CD4-positive, alpha-beta T cell treated with Interferon alpha-2 for 1 hour (primary cell): ENCODE data around the gene RABGAP1L.
"Not testable (repeated sequence)": the region's sequence is repeated elsewhere in the genome, so short reads cannot be mapped to it uniquely, and the experiment has no call there.

Experiments
- DNase-seq, 2 donors: peaks; one replicate each; pipeline ENCODE4 v3.0.0-alpha.2; 2020 to 2022

The RABGAP1L gene

GRCh38 chr1:174606471-174606870 lies 447.2 kb downstream of the RABGAP1L start:
- no peak for DNase-seq

GRCh38 chr1:174617905-174618304 lies 458.6 kb downstream of the RABGAP1L start:
- DNase-seq = not testable (repeated sequence)

- no peak for DNase-seq
Measured at GRCh38 chr1:174623324-174624035, 464.2 kb downstream of the RABGAP1L start.

- DNase-seq = no peak
Measured at GRCh38 chr1:174626031-174627025, 467.0 kb downstream of the RABGAP1L start.

- no peak for DNase-seq
Measured at GRCh38 chr1:174637487-174637886, 478.2 kb downstream of the RABGAP1L start.

- DNase-seq = no peak
Measured at GRCh38 chr1:174639461-174639860, 480.1 kb downstream of the RABGAP1L start.

GRCh38 chr1:174640783-174641182 lies 481.5 kb downstream of the RABGAP1L start:
- DNase-seq = no peak

GRCh38 chr1:174642393-174642792 lies 483.1 kb downstream of the RABGAP1L start:
- DNase-seq = no peak

GRCh38 chr1:174643206-174643605 lies 483.9 kb downstream of the RABGAP1L start:
- no peak for DNase-seq

GRCh38 chr1:174649572-174649971 lies 490.3 kb downstream of the RABGAP1L start:
- not testable (repeated sequence) for DNase-seq

- no peak for DNase-seq
Measured at GRCh38 chr1:174652569-174653280, 493.4 kb downstream of the RABGAP1L start.

- DNase-seq = no peak
Measured at GRCh38 chr1:174654560-174654959, 495.2 kb downstream of the RABGAP1L start.

GRCh38 chr1:174656409-174657059 lies 497.2 kb downstream of the RABGAP1L start:
- no peak for DNase-seq

GRCh38 chr1:174657411-174657810 lies 498.1 kb downstream of the RABGAP1L start:
- no peak for DNase-seq

GRCh38 chr1:174657893-174658292 lies 498.6 kb downstream of the RABGAP1L start:
- no peak for DNase-seq

GRCh38 chr1:174659823-174660222 lies 500.5 kb downstream of the RABGAP1L start:
- no peak for DNase-seq

- DNase-seq = no peak
Measured at GRCh38 chr1:174660476-174660875, 501.2 kb downstream of the RABGAP1L start.

GRCh38 chr1:174663358-174663757 lies 504.0 kb downstream of the RABGAP1L start:
- DNase-seq = no peak

- DNase-seq = no peak
Measured at GRCh38 chr1:174666248-174666647, 506.9 kb downstream of the RABGAP1L start.

GRCh38 chr1:174671826-174672225 lies 512.5 kb downstream of the RABGAP1L start:
- no peak for DNase-seq

GRCh38 chr1:174676856-174677255 lies 517.5 kb downstream of the RABGAP1L start:
- DNase-seq = no peak

- no peak for DNase-seq
Measured at GRCh38 chr1:174678657-174679056, 519.3 kb downstream of the RABGAP1L start.

- no peak for DNase-seq
Measured at GRCh38 chr1:174680101-174680500, 520.8 kb downstream of the RABGAP1L start.
